GM12878 (cell line): ENCODE data around the gene CHD6.

ENCODE experiments used
- CTCF ChIP-seq, 3 experiments: IDR thresholded peaks in 2 of 3; conservative IDR thresholded peaks in 1 of 3; 2 replicates each; pipeline ENCODE4 v1.5.1; 2011; ENCODE audit warnings: low read depth in 3 of 3, low read length in 3 of 3, mild to moderate bottlenecking in 3 of 3, control low read depth in 2 of 3, moderate library complexity in 2 of 3, inconsistent platforms in 1 of 3, mixed read lengths in 1 of 3; ENCODE audit not compliant: control insufficient read depth in 2 of 3, insufficient read depth in 1 of 3; ENCODE audit errors: extremely low read depth in 1 of 3
- FOXK2 ChIP-seq: fragments of 450-650 bp; IDR thresholded peaks from 2 replicates; pipeline ENCODE4 v1.6.1; 2017; ENCODE audit warnings: mild to moderate bottlenecking, moderate library complexity
- NFYB ChIP-seq: IDR thresholded peaks from 2 replicates; pipeline ENCODE4 v1.6.1; 2011; ENCODE audit warnings: low read depth, mild to moderate bottlenecking, low read length, improper control_type of control experiment, moderate library complexity; ENCODE audit not compliant: insufficient read depth
- POLR2A ChIP-seq: IDR thresholded peaks from 2 replicates; pipeline ENCODE4 v1.6.1; 2011; ENCODE audit warnings: low read depth, mild to moderate bottlenecking, low read length
- POLR2AphosphoS5 ChIP-seq: IDR thresholded peaks from 2 replicates; pipeline ENCODE4 v1.6.1; 2011; ENCODE audit warnings: mild to moderate bottlenecking, low read length, inconsistent platforms
- RAD21 ChIP-seq: IDR thresholded peaks from 2 replicates; pipeline ENCODE4 v1.6.1; 2011; ENCODE audit warnings: mild to moderate bottlenecking, low read depth, low read length, moderate library complexity; ENCODE audit not compliant: insufficient read depth
- REST ChIP-seq: IDR thresholded peaks from 2 replicates; pipeline ENCODE4 v1.6.1; 2012; ENCODE audit warnings: mild to moderate bottlenecking, low read depth, low read length
- SIN3A ChIP-seq: IDR thresholded peaks from 2 replicates; pipeline ENCODE4 v1.6.1; 2012; ENCODE audit warnings: low read depth, low read length, improper control_type of control experiment
- SUZ12 ChIP-seq: fragments of 200-600 bp; sonication (generic); IDR thresholded peaks from one replicate; pipeline ENCODE4 v1.6.1; 2018; ENCODE audit warnings: antibody characterized with exemption, mild to moderate bottlenecking; ENCODE audit not compliant: unreplicated experiment
- TAF1 ChIP-seq: IDR thresholded peaks from 2 replicates; pipeline ENCODE4 v1.6.1; 2011; ENCODE audit warnings: mild to moderate bottlenecking, low read depth, low read length, borderline replicate concordance
- TF ChIP-seq, protein P1 (sequence below): fragments of 450-650 bp; formaldehyde crosslinking; IDR thresholded peaks from 2 replicates; pipeline ENCODE4 v1.4.0; 2020; ENCODE audit warnings: mild to moderate bottlenecking, moderate library complexity

DNA sequence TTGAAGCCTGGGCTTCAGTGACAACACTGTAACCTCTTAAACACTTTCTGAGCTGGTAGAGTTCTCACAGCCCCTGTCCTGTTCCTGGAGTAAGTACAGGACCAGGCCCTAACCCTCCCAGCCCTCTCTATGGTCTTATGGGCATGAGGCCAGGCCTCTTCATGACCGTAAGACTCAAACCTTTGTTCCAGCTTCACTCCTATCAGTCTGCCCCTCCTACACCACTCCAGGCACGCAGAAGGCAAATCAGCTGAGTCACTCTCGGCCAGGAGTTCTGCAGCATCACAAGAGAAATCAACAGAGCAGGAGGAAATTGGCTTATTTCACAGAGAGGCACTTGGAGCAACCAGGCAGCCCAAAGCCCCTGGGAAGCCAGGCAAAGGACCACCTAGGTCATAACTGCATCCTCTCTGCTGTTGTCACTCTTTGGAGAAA, 25.3 kb upstream of the CHD6 start:
- TF ChIP-seq RAD21 (no peak), POLR2A (no peak), SIN3A (no peak), FOXK2 (no peak), REST (no peak), CTCF (IDR thresholded peaks at IDR 0.05 in 2 of 3, conservative IDR thresholded peaks at IDR 0.05 in 1 of 3; ENCODE audit: control insufficient read depth in 2 of 3, extremely low read depth in 1 of 3, insufficient read depth in 1 of 3, low read depth in 3 of 3, low read length in 3 of 3) (no peak), TAF1 (no peak), SUZ12 (no peak), POLR2AphosphoS5 (no peak), NFYB (no peak)
- TF ChIP-seq, protein P1, sequence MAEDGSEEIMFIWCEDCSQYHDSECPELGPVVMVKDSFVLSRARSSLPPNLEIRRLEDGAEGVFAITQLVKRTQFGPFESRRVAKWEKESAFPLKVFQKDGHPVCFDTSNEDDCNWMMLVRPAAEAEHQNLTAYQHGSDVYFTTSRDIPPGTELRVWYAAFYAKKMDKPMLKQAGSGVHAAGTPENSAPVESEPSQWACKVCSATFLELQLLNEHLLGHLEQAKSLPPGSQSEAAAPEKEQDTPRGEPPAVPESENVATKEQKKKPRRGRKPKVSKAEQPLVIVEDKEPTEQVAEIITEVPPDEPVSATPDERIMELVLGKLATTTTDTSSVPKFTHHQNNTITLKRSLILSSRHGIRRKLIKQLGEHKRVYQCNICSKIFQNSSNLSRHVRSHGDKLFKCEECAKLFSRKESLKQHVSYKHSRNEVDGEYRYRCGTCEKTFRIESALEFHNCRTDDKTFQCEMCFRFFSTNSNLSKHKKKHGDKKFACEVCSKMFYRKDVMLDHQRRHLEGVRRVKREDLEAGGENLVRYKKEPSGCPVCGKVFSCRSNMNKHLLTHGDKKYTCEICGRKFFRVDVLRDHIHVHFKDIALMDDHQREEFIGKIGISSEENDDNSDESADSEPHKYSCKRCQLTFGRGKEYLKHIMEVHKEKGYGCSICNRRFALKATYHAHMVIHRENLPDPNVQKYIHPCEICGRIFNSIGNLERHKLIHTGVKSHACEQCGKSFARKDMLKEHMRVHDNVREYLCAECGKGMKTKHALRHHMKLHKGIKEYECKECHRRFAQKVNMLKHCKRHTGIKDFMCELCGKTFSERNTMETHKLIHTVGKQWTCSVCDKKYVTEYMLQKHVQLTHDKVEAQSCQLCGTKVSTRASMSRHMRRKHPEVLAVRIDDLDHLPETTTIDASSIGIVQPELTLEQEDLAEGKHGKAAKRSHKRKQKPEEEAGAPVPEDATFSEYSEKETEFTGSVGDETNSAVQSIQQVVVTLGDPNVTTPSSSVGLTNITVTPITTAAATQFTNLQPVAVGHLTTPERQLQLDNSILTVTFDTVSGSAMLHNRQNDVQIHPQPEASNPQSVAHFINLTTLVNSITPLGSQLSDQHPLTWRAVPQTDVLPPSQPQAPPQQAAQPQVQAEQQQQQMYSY (CRISPR knock-in tag) = no peak
